ENCODE measurements around the gene AKAP13. TPM values are rescaled to one million over a fixed set of nuclear protein-coding genes. Genes with fewer than 3 reads are reported as not detected.
A peak's percentile ranks its signal among the peaks of the same experiment; 100 is the strongest.

The AKAP13 gene
- total RNA-seq, 1 experiment from 2014 or later: 47.3 TPM

GRCh38 chr15:85779249-85779648, 398.8 kb downstream of the AKAP13 start:
- Mint-ChIP-seq H3K9me3 (no peaks in the 10 kb centered on the region), H3K36me3 (ENCODE audit: insufficient read depth in 1 of 3, low read depth in 3 of 3) (peaks cover 0 to 18% (median 3%) of the 10 kb centered on the region in 3 experiments; a peak in 6 of 7 replicates), H3K27me3 (ENCODE audit: low read depth) (no peaks in the 10 kb centered on the region), H3K4me3 (no peak overlapping the region), H3K27ac (peak overlapping the region in 1 of 3 experiments; percentile 38; a peak in 2 of 7 replicates), H3K4me1 (peaks cover 27 to 28% of the 10 kb centered on the region in 2 experiments)
- no peak overlapping the region for H2AFZ ChIP-seq (ENCODE audit: low read length)
- H3K9ac ChIP-seq (ENCODE audit: extremely low read depth, insufficient read length, low read length): no peak overlapping the region
- H3K23me2 ChIP-seq (ENCODE audit: insufficient read length, low read depth, low read length, poor library complexity, severe bottlenecking): no peaks in the 10 kb centered on the region
- peaks cover 17% of the 10 kb centered on the region for H3K79me2 ChIP-seq (ENCODE audit: insufficient read depth, low read length)
- no peak overlapping the region for H4K8ac ChIP-seq (replicated peaks; ENCODE audit: insufficient read length, low read depth, low read length)
- H3K4ac ChIP-seq (ENCODE audit: low read depth, low read length): no peak overlapping the region
- no peak overlapping the region for H2BK15ac ChIP-seq (ENCODE audit: low read depth, low read length)
- no peak overlapping the region for H2BK12ac ChIP-seq (ENCODE audit: insufficient read length, low read depth, low read length)
- peaks cover 7% of the 10 kb centered on the region for H3K79me1 ChIP-seq (ENCODE audit: insufficient read depth, low read depth, low read length, poor library complexity, severe bottlenecking)
- no peak overlapping the region for H4K5ac ChIP-seq (ENCODE audit: insufficient read length, low read depth, low read length)
- H4K20me1 ChIP-seq (ENCODE audit: control insufficient read depth, insufficient read depth, insufficient read length): no peaks in the 10 kb centered on the region
- no peaks in the 10 kb centered on the region for H3K27me3 ChIP-seq (ENCODE audit: insufficient read depth, low read length)
- no peak for DNase-seq
- H3K56ac ChIP-seq (ENCODE audit: insufficient read length, low read depth, low read length): no peak overlapping the region
- no peak overlapping the region for H2BK120ac ChIP-seq (ENCODE audit: low read depth, low read length, poor library complexity, severe bottlenecking)
- no peak overlapping the region for H3K23ac ChIP-seq (ENCODE audit: insufficient read length, low read depth, low read length)
- H2BK20ac ChIP-seq (ENCODE audit: low read depth, low read length, poor library complexity, severe bottlenecking): no peak overlapping the region
- no peaks in the 10 kb centered on the region for H3K9me3 ChIP-seq (ENCODE audit: control insufficient read depth, low read depth, low read length)
- no peak overlapping the region for H3T11ph ChIP-seq (ENCODE audit: low read length)
- no peak overlapping the region for H3K4me2 ChIP-seq (ENCODE audit: insufficient read depth, insufficient read length, low read length)
- no peaks in the 10 kb centered on the region; the same call in 1 of the 2 replicates for H3K4me1 ChIP-seq (ENCODE audit: insufficient read depth, low read length)
- WGBS (ENCODE audit: extremely low coverage, insufficient read length, low lambda C conversion rate): no CpG with 5 or more reads among the region's 1 CpG
- no peak overlapping the region for H2BK5ac ChIP-seq (ENCODE audit: insufficient read length, low read length)
- H3K27ac ChIP-seq (ENCODE audit: insufficient read length, low read depth, low read length): no peak overlapping the region
- H3K18ac ChIP-seq (ENCODE audit: insufficient read length, low read depth, low read length): no peak overlapping the region
- H2AK5ac ChIP-seq (ENCODE audit: insufficient read length, low read length): no peak overlapping the region
- no peak overlapping the region for H3K14ac ChIP-seq (ENCODE audit: insufficient read depth, low read length)
- TF ChIP-seq CTCF (conservative IDR thresholded peaks at IDR 0.05): no peak
- no peak overlapping the region for H4K91ac ChIP-seq (ENCODE audit: insufficient read length, low read depth, low read length)
